HepG2 (cell line): ENCODE measurements around the gene ADSS1. TPM values are rescaled to one million over a fixed set of nuclear protein-coding genes. Genes with fewer than 3 reads are reported as not detected.
A peak's percentile ranks its signal among the peaks of the same experiment; 100 is the strongest.

Experiments
- KLF13 ChIP-seq: sonication (generic); formaldehyde crosslinking; IDR thresholded peaks from 2 replicates; pipeline ENCODE4 v1.4.0; 2020; ENCODE audit warnings: mild to moderate bottlenecking, missing genetic modification reagents
- NR2C2 ChIP-seq: sonication (generic); formaldehyde crosslinking; IDR thresholded peaks from 2 replicates; pipeline ENCODE4 v1.4.0; 2020; ENCODE audit warnings: missing genetic modification reagents, mild to moderate bottlenecking, moderate library complexity, borderline replicate concordance
- SNRNP70 ChIP-seq: fragments of 200-400 bp; formaldehyde crosslinking; IDR thresholded peaks from 2 replicates; pipeline ENCODE4 v1.6.1; 2017; ENCODE audit warnings: mild to moderate bottlenecking, low read depth, low read length, moderate library complexity
- SRSF4 ChIP-seq: fragments of 200-400 bp; formaldehyde crosslinking; IDR thresholded peaks from one replicate; pipeline ENCODE4 v1.6.1; 2018; ENCODE audit warnings: mild to moderate bottlenecking, low read depth, low read length, moderate library complexity; ENCODE audit not compliant: poor library complexity, severe bottlenecking
- TRIM24 ChIP-seq: sonication (generic); formaldehyde crosslinking; IDR thresholded peaks from 2 replicates; pipeline ENCODE4 v1.8.0; 2022; ENCODE audit warnings: mild to moderate bottlenecking, missing genetic modification reagents
- ZNF274 ChIP-seq: sonication (generic); formaldehyde crosslinking; IDR thresholded peaks from 2 replicates; pipeline ENCODE4 v1.5.1; 2020; ENCODE audit warnings: mild to moderate bottlenecking, missing genetic modification reagents
- ZNF282 ChIP-seq: fragments of 450-650 bp; IDR thresholded peaks from 2 replicates; pipeline ENCODE4 v1.6.1; 2018; ENCODE audit not compliant: partially characterized antibody
- ZNF652 ChIP-seq: IDR thresholded peaks from 2 replicates; pipeline ENCODE4 v1.6.1; 2016; ENCODE audit warnings: low read depth, borderline replicate concordance
- ZNF780A ChIP-seq: sonication (generic); formaldehyde crosslinking; IDR thresholded peaks from 2 replicates; pipeline ENCODE4 v1.8.0; 2022; ENCODE audit warnings: mild to moderate bottlenecking, missing genetic modification reagents, moderate library complexity
- polyA plus RNA-seq, 8 experiments: library from polyadenylated mRNA; depleted of rRNA in 3 of 8; stranded (reverse) in 7 of 8; unstranded in 1 of 8; fragments of >200 nt; fragmentation: Illumina TruSeq in 4 of 8; extraction: Trizol in 4 of 8; gene quantifications; 2 replicates each; pipeline versions ENCODE4 v1.2.1 to v1.2.3, GENCODE V29; 2011 to 2016; ENCODE audit warnings: low read depth in 4 of 8, missing spikeins in 1 of 8, mixed read lengths in 1 of 8; ENCODE audit not compliant: insufficient read depth in 1 of 8
- total RNA-seq, 5 experiments: library from RNA; depleted of rRNA; stranded (reverse); fragments of >200 nt; fragmentation: Illumina TruSeq; extraction: Trizol; gene quantifications; 2 replicates each; pipeline ENCODE4 v1.2.3, GENCODE V29; 2016; ENCODE audit warnings: low read depth in 1 of 5
- TF ChIP-seq, protein P1 (sequence below): sonication (generic); formaldehyde crosslinking; IDR thresholded peaks from 2 replicates; pipeline ENCODE4 v1.5.0; 2020; ENCODE audit warnings: missing genetic modification reagents
- TF ChIP-seq, protein P2 (sequence below): IDR thresholded peaks from 2 replicates; pipeline ENCODE4 v1.4.0; 2020; ENCODE audit warnings: mild to moderate bottlenecking, missing genetic modification reagents
- TF ChIP-seq, protein P3 (sequence below): sonication (generic); formaldehyde crosslinking; conservative IDR thresholded peaks from 2 replicates; pipeline ENCODE4 v1.4.0; 2020; ENCODE audit warnings: missing genetic modification reagents
- TF ChIP-seq, protein P4 (sequence below): sonication (generic); formaldehyde crosslinking; IDR thresholded peaks from 2 replicates; pipeline ENCODE4 v1.4.0; 2020; ENCODE audit warnings: missing genetic modification reagents, low read depth, mild to moderate bottlenecking, borderline replicate concordance
- TF ChIP-seq, protein P5 (sequence below): sonication (generic); formaldehyde crosslinking; IDR thresholded peaks from 2 replicates; pipeline ENCODE4 v1.4.0; 2020; ENCODE audit warnings: missing genetic modification reagents
- TF ChIP-seq, protein P6 (sequence below): sonication (generic); formaldehyde crosslinking; IDR thresholded peaks from 2 replicates; pipeline ENCODE4 v1.9.0; 2022; ENCODE audit warnings: missing genetic modification reagents, mild to moderate bottlenecking, borderline replicate concordance

Gene ADSS1
- total and polyA plus RNA-seq, 2 of the 13 experiments (the other 11 are each of a cell fraction or from before 2014, with no cell fraction given) = 1.0 to 36.7 TPM

DNA sequence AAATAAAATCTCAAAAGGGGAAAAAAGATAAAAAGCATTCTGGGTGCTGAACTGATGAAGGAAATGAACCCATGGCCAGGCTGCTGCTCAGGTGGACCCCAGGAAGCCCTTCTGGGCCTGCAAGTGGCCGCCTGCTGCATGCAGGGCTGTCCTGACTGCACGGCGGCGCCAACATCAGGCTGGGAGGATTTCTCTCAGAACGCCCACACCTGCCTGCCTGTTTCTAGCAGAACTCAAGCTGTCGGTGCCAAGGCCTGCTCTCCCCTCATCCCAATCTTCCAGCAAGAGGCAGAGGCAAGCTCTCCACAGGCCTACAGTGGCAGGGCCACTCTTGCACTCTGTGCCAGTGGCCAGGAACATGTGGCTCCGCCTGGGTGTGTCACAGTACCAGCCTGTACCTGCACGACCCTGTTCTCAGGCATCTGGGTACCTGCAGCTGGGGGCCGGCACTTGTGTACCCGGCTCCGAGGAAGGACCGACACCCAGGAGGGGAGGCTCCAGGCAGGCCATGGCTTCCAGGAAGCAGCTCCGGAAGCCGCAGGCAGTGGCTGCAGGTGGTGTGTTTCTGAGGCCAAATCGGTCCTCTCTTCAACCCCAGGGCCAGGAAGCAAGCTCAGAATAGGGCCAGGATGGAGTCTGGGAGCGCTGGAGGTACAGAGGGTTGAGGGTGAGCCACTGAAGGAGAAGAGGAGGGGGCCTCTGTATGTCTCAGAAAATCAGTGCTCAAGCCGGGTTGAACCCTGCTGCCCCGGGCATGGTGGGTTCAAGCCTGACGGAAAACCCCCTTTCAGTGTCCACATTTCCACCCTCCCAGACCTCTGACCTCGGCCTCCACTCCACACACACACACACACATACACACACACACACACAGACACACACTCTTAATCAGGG is 37.2 kb upstream of the ADSS1 start (continued):
- TF ChIP-seq ZNF652 (CRISPR knock-in tag) (no peak), KLF13 (CRISPR knock-in tag) (no peak), ZNF282 (no peak), SRSF4 (no peak), NR2C2 (CRISPR knock-in tag) (no peak), ZNF780A (no peak), ZNF274 (CRISPR knock-in tag) (no peak), SNRNP70 (no peak), TRIM24 (CRISPR knock-in tag) (no peak)
- TF ChIP-seq, protein P1, sequence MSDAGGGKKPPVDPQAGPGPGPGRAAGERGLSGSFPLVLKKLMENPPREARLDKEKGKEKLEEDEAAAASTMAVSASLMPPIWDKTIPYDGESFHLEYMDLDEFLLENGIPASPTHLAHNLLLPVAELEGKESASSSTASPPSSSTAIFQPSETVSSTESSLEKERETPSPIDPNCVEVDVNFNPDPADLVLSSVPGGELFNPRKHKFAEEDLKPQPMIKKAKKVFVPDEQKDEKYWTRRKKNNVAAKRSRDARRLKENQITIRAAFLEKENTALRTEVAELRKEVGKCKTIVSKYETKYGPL (CRISPR knock-in tag) = no peak
- TF ChIP-seq, protein P2, sequence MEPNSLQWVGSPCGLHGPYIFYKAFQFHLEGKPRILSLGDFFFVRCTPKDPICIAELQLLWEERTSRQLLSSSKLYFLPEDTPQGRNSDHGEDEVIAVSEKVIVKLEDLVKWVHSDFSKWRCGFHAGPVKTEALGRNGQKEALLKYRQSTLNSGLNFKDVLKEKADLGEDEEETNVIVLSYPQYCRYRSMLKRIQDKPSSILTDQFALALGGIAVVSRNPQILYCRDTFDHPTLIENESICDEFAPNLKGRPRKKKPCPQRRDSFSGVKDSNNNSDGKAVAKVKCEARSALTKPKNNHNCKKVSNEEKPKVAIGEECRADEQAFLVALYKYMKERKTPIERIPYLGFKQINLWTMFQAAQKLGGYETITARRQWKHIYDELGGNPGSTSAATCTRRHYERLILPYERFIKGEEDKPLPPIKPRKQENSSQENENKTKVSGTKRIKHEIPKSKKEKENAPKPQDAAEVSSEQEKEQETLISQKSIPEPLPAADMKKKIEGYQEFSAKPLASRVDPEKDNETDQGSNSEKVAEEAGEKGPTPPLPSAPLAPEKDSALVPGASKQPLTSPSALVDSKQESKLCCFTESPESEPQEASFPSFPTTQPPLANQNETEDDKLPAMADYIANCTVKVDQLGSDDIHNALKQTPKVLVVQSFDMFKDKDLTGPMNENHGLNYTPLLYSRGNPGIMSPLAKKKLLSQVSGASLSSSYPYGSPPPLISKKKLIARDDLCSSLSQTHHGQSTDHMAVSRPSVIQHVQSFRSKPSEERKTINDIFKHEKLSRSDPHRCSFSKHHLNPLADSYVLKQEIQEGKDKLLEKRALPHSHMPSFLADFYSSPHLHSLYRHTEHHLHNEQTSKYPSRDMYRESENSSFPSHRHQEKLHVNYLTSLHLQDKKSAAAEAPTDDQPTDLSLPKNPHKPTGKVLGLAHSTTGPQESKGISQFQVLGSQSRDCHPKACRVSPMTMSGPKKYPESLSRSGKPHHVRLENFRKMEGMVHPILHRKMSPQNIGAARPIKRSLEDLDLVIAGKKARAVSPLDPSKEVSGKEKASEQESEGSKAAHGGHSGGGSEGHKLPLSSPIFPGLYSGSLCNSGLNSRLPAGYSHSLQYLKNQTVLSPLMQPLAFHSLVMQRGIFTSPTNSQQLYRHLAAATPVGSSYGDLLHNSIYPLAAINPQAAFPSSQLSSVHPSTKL (CRISPR knock-in tag) = no peak
- TF ChIP-seq, protein P3, sequence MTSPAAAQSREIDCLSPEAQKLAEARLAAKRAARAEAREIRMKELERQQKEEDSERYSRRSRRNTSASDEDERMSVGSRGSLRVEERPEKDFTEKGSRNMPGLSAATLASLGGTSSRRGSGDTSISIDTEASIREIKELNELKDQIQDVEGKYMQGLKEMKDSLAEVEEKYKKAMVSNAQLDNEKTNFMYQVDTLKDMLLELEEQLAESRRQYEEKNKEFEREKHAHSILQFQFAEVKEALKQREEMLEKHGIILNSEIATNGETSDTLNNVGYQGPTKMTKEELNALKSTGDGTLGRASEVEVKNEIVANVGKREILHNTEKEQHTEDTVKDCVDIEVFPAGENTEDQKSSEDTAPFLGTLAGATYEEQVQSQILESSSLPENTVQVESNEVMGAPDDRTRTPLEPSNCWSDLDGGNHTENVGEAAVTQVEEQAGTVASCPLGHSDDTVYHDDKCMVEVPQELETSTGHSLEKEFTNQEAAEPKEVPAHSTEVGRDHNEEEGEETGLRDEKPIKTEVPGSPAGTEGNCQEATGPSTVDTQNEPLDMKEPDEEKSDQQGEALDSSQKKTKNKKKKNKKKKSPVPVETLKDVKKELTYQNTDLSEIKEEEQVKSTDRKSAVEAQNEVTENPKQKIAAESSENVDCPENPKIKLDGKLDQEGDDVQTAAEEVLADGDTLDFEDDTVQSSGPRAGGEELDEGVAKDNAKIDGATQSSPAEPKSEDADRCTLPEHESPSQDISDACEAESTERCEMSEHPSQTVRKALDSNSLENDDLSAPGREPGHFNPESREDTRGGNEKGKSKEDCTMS (CRISPR knock-in tag) = no peak
- TF ChIP-seq, protein P4, sequence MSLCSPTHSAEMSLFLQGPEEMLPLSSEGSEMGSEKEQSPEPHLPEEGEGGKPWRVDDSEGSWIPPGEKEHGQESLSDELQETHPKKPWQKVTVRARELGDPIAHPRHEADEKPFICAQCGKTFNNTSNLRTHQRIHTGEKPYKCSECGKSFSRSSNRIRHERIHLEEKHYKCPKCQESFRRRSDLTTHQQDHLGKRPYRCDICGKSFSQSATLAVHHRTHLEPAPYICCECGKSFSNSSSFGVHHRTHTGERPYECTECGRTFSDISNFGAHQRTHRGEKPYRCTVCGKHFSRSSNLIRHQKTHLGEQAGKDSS (CRISPR knock-in tag) = no peak
- TF ChIP-seq, protein P5, sequence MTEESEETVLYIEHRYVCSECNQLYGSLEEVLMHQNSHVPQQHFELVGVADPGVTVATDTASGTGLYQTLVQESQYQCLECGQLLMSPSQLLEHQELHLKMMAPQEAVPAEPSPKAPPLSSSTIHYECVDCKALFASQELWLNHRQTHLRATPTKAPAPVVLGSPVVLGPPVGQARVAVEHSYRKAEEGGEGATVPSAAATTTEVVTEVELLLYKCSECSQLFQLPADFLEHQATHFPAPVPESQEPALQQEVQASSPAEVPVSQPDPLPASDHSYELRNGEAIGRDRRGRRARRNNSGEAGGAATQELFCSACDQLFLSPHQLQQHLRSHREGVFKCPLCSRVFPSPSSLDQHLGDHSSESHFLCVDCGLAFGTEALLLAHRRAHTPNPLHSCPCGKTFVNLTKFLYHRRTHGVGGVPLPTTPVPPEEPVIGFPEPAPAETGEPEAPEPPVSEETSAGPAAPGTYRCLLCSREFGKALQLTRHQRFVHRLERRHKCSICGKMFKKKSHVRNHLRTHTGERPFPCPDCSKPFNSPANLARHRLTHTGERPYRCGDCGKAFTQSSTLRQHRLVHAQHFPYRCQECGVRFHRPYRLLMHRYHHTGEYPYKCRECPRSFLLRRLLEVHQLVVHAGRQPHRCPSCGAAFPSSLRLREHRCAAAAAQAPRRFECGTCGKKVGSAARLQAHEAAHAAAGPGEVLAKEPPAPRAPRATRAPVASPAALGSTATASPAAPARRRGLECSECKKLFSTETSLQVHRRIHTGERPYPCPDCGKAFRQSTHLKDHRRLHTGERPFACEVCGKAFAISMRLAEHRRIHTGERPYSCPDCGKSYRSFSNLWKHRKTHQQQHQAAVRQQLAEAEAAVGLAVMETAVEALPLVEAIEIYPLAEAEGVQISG (CRISPR knock-in tag) = peak; percentile 93
- TF ChIP-seq, protein P6, sequence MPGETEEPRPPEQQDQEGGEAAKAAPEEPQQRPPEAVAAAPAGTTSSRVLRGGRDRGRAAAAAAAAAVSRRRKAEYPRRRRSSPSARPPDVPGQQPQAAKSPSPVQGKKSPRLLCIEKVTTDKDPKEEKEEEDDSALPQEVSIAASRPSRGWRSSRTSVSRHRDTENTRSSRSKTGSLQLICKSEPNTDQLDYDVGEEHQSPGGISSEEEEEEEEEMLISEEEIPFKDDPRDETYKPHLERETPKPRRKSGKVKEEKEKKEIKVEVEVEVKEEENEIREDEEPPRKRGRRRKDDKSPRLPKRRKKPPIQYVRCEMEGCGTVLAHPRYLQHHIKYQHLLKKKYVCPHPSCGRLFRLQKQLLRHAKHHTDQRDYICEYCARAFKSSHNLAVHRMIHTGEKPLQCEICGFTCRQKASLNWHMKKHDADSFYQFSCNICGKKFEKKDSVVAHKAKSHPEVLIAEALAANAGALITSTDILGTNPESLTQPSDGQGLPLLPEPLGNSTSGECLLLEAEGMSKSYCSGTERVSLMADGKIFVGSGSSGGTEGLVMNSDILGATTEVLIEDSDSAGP (CRISPR knock-in tag) = 0 out of 2 replicates have a peak, but pooled peaks have one; percentile 31
